ENCODE results near the gene BRAT1.
A peak's percentile ranks its signal among the peaks of the same experiment; 100 is the strongest.

Gene BRAT1

DNA sequence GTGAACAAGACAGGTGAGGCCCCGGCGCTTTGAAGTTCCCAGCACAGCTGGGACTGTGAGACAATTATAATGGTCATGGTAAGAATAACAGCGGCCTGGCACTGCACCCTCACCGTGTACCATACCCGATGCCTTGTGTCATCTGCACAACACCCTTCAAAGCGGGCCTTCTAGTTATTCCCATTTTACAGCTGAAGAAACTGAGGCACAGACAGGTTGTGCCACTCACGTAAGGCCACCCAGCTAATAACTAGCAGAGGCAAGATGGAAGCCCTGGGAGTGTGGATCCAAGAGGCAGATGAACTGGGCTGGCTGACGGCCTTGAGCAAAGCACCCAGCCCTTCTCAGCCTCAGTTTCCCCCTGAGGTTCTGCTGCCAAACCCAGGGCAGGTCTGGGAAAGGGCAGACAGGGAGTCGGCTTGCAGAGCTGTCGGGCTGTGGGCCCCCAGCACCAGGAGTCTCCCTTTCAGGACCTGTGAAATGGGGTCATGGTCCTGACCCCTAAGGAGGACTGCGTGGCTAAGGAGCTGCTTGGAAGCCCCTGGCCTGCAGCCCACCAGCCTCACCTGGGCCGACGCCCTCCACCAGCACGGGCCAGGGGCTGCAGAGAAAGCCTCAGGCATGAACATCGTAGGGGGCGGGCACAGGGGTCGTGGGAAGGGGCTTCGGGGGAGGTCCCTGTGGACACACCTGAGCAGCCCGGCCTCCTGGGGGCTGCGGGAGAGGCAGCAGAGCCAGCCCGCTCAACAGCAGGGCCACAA is 51.0 kb downstream of the BRAT1 start:
- Histone ChIP-seq H3K27me3 (ENCODE audit: control insufficient read depth in 5 of 5, insufficient read depth in 4 of 5, low read length in 5 of 5) (no peaks in the 10 kb centered on the region), H3K27ac (ENCODE audit: low read depth, low read length) (no peak overlapping the region), H3K36me3 (ENCODE audit: control insufficient read depth in 5 of 5, insufficient read depth in 5 of 5, low read length in 5 of 5) (no peaks in the 10 kb centered on the region), H3K9ac (ENCODE audit: low read length in 5 of 5) (no peak overlapping the region), H3K4me3 (ENCODE audit: low read depth in 1 of 5, low read length in 5 of 5) (no peak overlapping the region), H3K4me1 (ENCODE audit: control insufficient read depth in 5 of 5, insufficient read depth in 5 of 5, low read length in 5 of 5) (peaks cover 12 to 39% (median 35%) of the 10 kb centered on the region in 5 donors), H3K9me3 (ENCODE audit: control insufficient read depth in 5 of 5, low read length in 5 of 5) (no peaks in the 10 kb centered on the region)

DNA sequence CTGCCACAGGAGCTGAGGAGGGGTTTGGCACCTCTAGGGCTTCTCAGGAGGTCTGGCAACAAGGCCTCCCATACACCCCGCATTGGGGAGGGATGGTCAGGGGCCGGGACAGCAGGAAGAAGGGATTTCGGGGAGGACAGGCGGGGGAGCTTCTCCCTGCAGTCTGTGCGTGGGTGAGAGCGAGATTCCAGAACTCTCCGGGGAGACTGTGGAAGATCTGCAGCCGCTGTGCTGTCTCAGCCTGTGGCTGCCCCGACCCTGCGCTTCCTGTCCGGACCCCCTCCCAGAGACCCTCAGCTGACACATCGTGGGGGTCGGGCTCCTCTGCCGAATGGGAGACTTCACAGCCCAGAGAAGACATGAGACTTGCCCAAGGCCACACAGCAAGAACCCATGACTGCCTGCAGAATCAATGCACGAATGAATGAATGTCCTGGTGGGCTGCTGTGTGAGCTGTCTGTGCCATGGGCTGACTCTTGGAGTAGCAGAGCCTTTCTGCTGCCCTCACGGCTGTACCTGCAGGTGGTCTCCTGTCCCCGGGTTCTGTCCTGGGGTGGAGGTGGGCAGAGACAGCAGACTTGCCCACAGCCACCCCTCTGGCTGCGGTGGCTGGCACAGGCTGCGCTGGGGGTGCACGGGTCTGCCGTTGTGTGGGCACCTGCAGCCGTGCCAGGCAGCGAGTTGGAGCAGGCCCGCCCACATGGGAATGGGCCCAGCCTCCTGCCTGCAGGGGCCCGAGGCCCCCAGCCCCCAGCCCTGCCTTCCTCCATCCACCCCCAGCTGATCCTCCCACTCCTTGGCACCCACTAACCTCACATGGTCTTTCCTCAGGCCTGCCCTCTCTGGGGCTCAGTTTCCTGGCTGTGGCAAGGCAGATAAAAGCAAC is 52.0 kb downstream of the BRAT1 start:
- Histone ChIP-seq H3K27me3 (ENCODE audit: control insufficient read depth in 5 of 5, insufficient read depth in 4 of 5, low read length in 5 of 5) (no peaks in the 10 kb centered on the region), H3K9ac (ENCODE audit: low read length in 5 of 5) (no peak overlapping the region), H3K4me1 (ENCODE audit: control insufficient read depth in 5 of 5, insufficient read depth in 5 of 5, low read length in 5 of 5) (peaks cover 6 to 38% (median 29%) of the 10 kb centered on the region in 5 donors), H3K27ac (ENCODE audit: low read depth, low read length) (no peak overlapping the region), H3K4me3 (ENCODE audit: low read depth in 1 of 5, low read length in 5 of 5) (peak overlapping the region in 1 of 5 donors; percentile 2), H3K36me3 (ENCODE audit: control insufficient read depth in 5 of 5, insufficient read depth in 5 of 5, low read length in 5 of 5) (no peaks in the 10 kb centered on the region), H3K9me3 (ENCODE audit: control insufficient read depth in 5 of 5, low read length in 5 of 5) (no peaks in the 10 kb centered on the region)

GRCh38 chr7:2502647-2502966 is 52.7 kb downstream of the BRAT1 start:
- H3K36me3 ChIP-seq (ENCODE audit: control insufficient read depth in 5 of 5, insufficient read depth in 5 of 5, low read length in 5 of 5) = no peaks in the 10 kb centered on the region
- H3K9ac ChIP-seq (ENCODE audit: low read length in 5 of 5) = no peak overlapping the region
- H3K27ac ChIP-seq (ENCODE audit: low read depth, low read length) = no peak overlapping the region
- no peaks in the 10 kb centered on the region for H3K27me3 ChIP-seq (ENCODE audit: control insufficient read depth in 5 of 5, insufficient read depth in 4 of 5, low read length in 5 of 5)
- no peaks in the 10 kb centered on the region for H3K9me3 ChIP-seq (ENCODE audit: control insufficient read depth in 5 of 5, low read length in 5 of 5)
- peaks cover 2 to 37% (median 27%) of the 10 kb centered on the region in 5 donors for H3K4me1 ChIP-seq (ENCODE audit: control insufficient read depth in 5 of 5, insufficient read depth in 5 of 5, low read length in 5 of 5)
- H3K4me3 ChIP-seq (ENCODE audit: low read depth in 1 of 5, low read length in 5 of 5) = no peak overlapping the region

- peaks cover 2 to 32% (median 22%) of the 10 kb centered on the region in 5 donors for H3K4me1 ChIP-seq (ENCODE audit: control insufficient read depth in 5 of 5, insufficient read depth in 5 of 5, low read length in 5 of 5)
Observed at GRCh38 chr7:2501947-2502646, 53.2 kb downstream of the BRAT1 start.

GRCh38 chr7:2500701-2501100 is 54.6 kb downstream of the BRAT1 start:
- H3K36me3 ChIP-seq (ENCODE audit: control insufficient read depth in 5 of 5, insufficient read depth in 5 of 5, low read length in 5 of 5) = no peaks in the 10 kb centered on the region
- no peak overlapping the region for H3K9ac ChIP-seq (ENCODE audit: low read length in 5 of 5)
- no peak overlapping the region for H3K27ac ChIP-seq (ENCODE audit: low read depth, low read length)
- peaks cover 2 to 32% (median 22%) of the 10 kb centered on the region in 5 donors for H3K4me1 ChIP-seq (ENCODE audit: control insufficient read depth in 5 of 5, insufficient read depth in 5 of 5, low read length in 5 of 5)
- H3K4me3 ChIP-seq (ENCODE audit: low read depth in 1 of 5, low read length in 5 of 5) = no peak overlapping the region
- no peaks in the 10 kb centered on the region for H3K9me3 ChIP-seq (ENCODE audit: control insufficient read depth in 5 of 5, low read length in 5 of 5)
- no peaks in the 10 kb centered on the region for H3K27me3 ChIP-seq (ENCODE audit: control insufficient read depth in 5 of 5, insufficient read depth in 4 of 5, low read length in 5 of 5)

More at GRCh38 chr7:2501947-2502646, 53.2 kb downstream of the BRAT1 start:
- no peaks in the 10 kb centered on the region for H3K27me3 ChIP-seq (ENCODE audit: control insufficient read depth in 5 of 5, insufficient read depth in 4 of 5, low read length in 5 of 5)
- H3K36me3 ChIP-seq (ENCODE audit: control insufficient read depth in 5 of 5, insufficient read depth in 5 of 5, low read length in 5 of 5) = no peaks in the 10 kb centered on the region
- no peak overlapping the region for H3K4me3 ChIP-seq (ENCODE audit: low read depth in 1 of 5, low read length in 5 of 5)
- H3K9me3 ChIP-seq (ENCODE audit: control insufficient read depth in 5 of 5, low read length in 5 of 5) = no peaks in the 10 kb centered on the region
- H3K9ac ChIP-seq (ENCODE audit: low read length in 5 of 5) = no peak overlapping the region
- H3K27ac ChIP-seq (ENCODE audit: low read depth, low read length) = no peak overlapping the region

DNA sequence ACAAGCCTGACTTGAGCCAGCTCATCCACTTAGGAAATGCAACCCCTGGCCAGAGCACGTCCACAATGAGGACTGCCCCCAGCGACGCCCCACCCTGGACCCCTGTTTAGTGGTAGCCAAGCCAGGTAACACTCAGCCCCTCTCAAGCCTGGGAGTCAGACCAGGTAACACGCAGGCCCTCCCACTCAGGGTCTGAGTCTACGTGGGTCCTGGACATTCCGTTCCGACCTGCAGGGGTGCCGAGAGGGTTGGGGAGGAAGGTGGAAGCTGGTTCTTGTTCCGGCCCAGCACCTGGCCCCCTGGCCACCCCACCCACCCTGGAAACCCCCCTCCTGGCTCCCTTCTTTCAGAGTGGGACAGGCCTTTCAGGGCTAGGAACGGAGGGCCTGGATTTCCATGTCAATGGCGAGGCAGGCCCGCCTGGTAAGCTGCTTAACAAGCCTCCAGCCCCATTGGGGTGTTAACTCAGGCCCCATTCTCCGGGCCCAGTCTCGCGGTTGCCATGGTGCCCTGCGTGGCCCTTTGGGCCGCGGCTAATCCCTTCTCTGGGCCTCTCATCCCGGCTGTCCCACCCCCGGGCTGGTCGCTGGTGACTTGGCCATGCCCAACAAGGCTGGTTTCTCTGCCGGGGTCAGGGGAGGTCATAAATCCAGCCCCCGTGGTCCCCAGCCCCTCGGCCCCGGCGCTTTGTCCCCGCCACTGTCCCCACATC is 55.4 kb downstream of the BRAT1 start:
- Histone ChIP-seq H3K4me1 (ENCODE audit: control insufficient read depth in 5 of 5, insufficient read depth in 5 of 5, low read length in 5 of 5) (peaks cover 2 to 32% (median 22%) of the 10 kb centered on the region in 5 donors), H3K9me3 (ENCODE audit: control insufficient read depth in 5 of 5, low read length in 5 of 5) (no peaks in the 10 kb centered on the region), H3K9ac (ENCODE audit: low read length in 5 of 5) (no peak overlapping the region), H3K27me3 (ENCODE audit: control insufficient read depth in 5 of 5, insufficient read depth in 4 of 5, low read length in 5 of 5) (no peaks in the 10 kb centered on the region), H3K27ac (ENCODE audit: low read depth, low read length) (no peak overlapping the region), H3K36me3 (ENCODE audit: control insufficient read depth in 5 of 5, insufficient read depth in 5 of 5, low read length in 5 of 5) (no peaks in the 10 kb centered on the region), H3K4me3 (ENCODE audit: low read depth in 1 of 5, low read length in 5 of 5) (no peak overlapping the region)

DNA sequence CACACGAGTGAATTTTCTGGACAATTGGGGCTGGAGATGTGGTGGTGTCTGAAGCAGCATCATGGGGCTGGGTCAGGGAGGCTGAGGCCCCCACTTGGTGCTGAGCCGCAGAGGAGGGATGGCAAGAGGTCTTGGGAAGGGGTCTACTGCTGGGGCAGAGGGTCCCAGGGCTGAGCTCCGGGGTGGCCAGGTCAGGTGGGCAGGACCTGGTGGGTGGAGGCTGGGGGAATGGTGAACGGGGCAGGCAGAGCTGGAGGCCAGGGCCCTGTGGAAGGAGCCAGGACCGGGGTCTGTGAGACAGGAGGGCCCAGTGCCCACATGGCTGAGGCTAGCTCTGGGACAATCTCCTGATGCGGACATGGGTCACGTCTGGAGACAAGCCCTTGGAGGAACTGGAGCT is 56.1 kb downstream of the BRAT1 start:
- no peaks in the 10 kb centered on the region for H3K9me3 ChIP-seq (ENCODE audit: control insufficient read depth in 5 of 5, low read length in 5 of 5)
- no peaks in the 10 kb centered on the region for H3K36me3 ChIP-seq (ENCODE audit: control insufficient read depth in 5 of 5, insufficient read depth in 5 of 5, low read length in 5 of 5)
- no peak overlapping the region for H3K4me3 ChIP-seq (ENCODE audit: low read depth in 1 of 5, low read length in 5 of 5)
- no peaks in the 10 kb centered on the region for H3K27me3 ChIP-seq (ENCODE audit: control insufficient read depth in 5 of 5, insufficient read depth in 4 of 5, low read length in 5 of 5)
- peaks cover 5 to 39% (median 29%) of the 10 kb centered on the region in 5 donors for H3K4me1 ChIP-seq (ENCODE audit: control insufficient read depth in 5 of 5, insufficient read depth in 5 of 5, low read length in 5 of 5)
- no peak overlapping the region for H3K9ac ChIP-seq (ENCODE audit: low read length in 5 of 5)
- no peak overlapping the region for H3K27ac ChIP-seq (ENCODE audit: low read depth, low read length)

GRCh38 chr7:2498708-2499107 is 56.6 kb downstream of the BRAT1 start:
- Histone ChIP-seq H3K27ac (ENCODE audit: low read depth, low read length) (no peak overlapping the region), H3K36me3 (ENCODE audit: control insufficient read depth in 5 of 5, insufficient read depth in 5 of 5, low read length in 5 of 5) (no peaks in the 10 kb centered on the region), H3K9ac (ENCODE audit: low read length in 5 of 5) (peak overlapping the region in 1 of 5 donors; percentile 36), H3K27me3 (ENCODE audit: control insufficient read depth in 5 of 5, insufficient read depth in 4 of 5, low read length in 5 of 5) (no peaks in the 10 kb centered on the region), H3K4me1 (ENCODE audit: control insufficient read depth in 5 of 5, insufficient read depth in 5 of 5, low read length in 5 of 5) (peaks cover 5 to 41% (median 34%) of the 10 kb centered on the region in 5 donors), H3K9me3 (ENCODE audit: control insufficient read depth in 5 of 5, low read length in 5 of 5) (no peaks in the 10 kb centered on the region), H3K4me3 (ENCODE audit: low read depth in 1 of 5, low read length in 5 of 5) (no peak overlapping the region)

- peaks cover 7 to 41% (median 34%) of the 10 kb centered on the region in 5 donors for H3K4me1 ChIP-seq (ENCODE audit: control insufficient read depth in 5 of 5, insufficient read depth in 5 of 5, low read length in 5 of 5)
- H3K27me3 ChIP-seq (ENCODE audit: control insufficient read depth in 5 of 5, insufficient read depth in 4 of 5, low read length in 5 of 5) = no peaks in the 10 kb centered on the region
Observed at GRCh38 chr7:2497500-2498336, 57.6 kb downstream of the BRAT1 start.

More at GRCh38 chr7:2497500-2498336, 57.6 kb downstream of the BRAT1 start:
- H3K4me3 ChIP-seq (ENCODE audit: low read depth in 1 of 5, low read length in 5 of 5) = no peak overlapping the region
- H3K9me3 ChIP-seq (ENCODE audit: control insufficient read depth in 5 of 5, low read length in 5 of 5) = no peaks in the 10 kb centered on the region
- H3K36me3 ChIP-seq (ENCODE audit: control insufficient read depth in 5 of 5, insufficient read depth in 5 of 5, low read length in 5 of 5) = no peaks in the 10 kb centered on the region
- no peak overlapping the region for H3K27ac ChIP-seq (ENCODE audit: low read depth, low read length)
- no peak overlapping the region for H3K9ac ChIP-seq (ENCODE audit: low read length in 5 of 5)
